Activated T-cell treated with anti-CD3 and anti-CD28 coated beads for 1 hour (primary cell): Measurements from ENCODE around the gene PTPN14.

Source experiments
- DNase-seq: peaks from one replicate; pipeline ENCODE4 v3.0.0-alpha.2; 2020; ENCODE audit warnings: low read depth

The PTPN14 gene

GRCh38 chr1:214363386-214363785, 188.0 kb downstream of the PTPN14 start:
- DNase-seq: no peak

- no peak for DNase-seq
Measured at GRCh38 chr1:214362188-214362882, 189.1 kb downstream of the PTPN14 start.

- no peak for DNase-seq
Measured at GRCh38 chr1:214361636-214362035, 189.8 kb downstream of the PTPN14 start.

GRCh38 chr1:214360525-214361164, 190.8 kb downstream of the PTPN14 start:
- DNase-seq: no peak

- DNase-seq: no peak
Measured at GRCh38 chr1:214360116-214360515, 191.3 kb downstream of the PTPN14 start.

- DNase-seq: no peak
Measured at GRCh38 chr1:214354440-214355148, 196.8 kb downstream of the PTPN14 start.

GRCh38 chr1:214352838-214353237, 198.6 kb downstream of the PTPN14 start:
- DNase-seq: no peak

- no peak for DNase-seq
Measured at GRCh38 chr1:214351551-214352277, 199.7 kb downstream of the PTPN14 start.

- no peak for DNase-seq
Measured at GRCh38 chr1:214349781-214350180, 201.6 kb downstream of the PTPN14 start.

- no peak for DNase-seq
Measured at GRCh38 chr1:214349008-214349407, 202.4 kb downstream of the PTPN14 start.

- no peak for DNase-seq
Measured at GRCh38 chr1:214344897-214345296, 206.5 kb downstream of the PTPN14 start.

GRCh38 chr1:214342525-214342924, 208.9 kb downstream of the PTPN14 start:
- no peak for DNase-seq

GRCh38 chr1:214341932-214342331, 209.5 kb downstream of the PTPN14 start:
- no peak for DNase-seq

- no peak for DNase-seq
Measured at GRCh38 chr1:214341459-214341858, 209.9 kb downstream of the PTPN14 start.

GRCh38 chr1:214338212-214338611, 213.2 kb downstream of the PTPN14 start:
- DNase-seq: no peak

GRCh38 chr1:214337511-214337910, 213.9 kb downstream of the PTPN14 start:
- no peak for DNase-seq

GRCh38 chr1:214337015-214337414, 214.4 kb downstream of the PTPN14 start:
- no peak for DNase-seq

- DNase-seq: no peak
Measured at GRCh38 chr1:214335567-214335966, 215.8 kb downstream of the PTPN14 start.

- DNase-seq: peak; percentile 19
Measured at GRCh38 chr1:214332946-214333798, 218.2 kb downstream of the PTPN14 start.

- DNase-seq: peak; percentile 33
Measured at GRCh38 chr1:214331827-214332423, 219.5 kb downstream of the PTPN14 start.

- no peak for DNase-seq
Measured at GRCh38 chr1:214331180-214331579, 220.2 kb downstream of the PTPN14 start.
